CD4-positive, alpha-beta T cell (primary cell): ENCODE results near the gene ZNF385B. TPM values are rescaled to one million over a fixed set of nuclear protein-coding genes. Genes with fewer than 3 reads are reported as not detected.

Experiments used
- ATAC-seq: fragments of 200-7000 bp; cut with Tn5 transposase; one replicate; pipeline ENCODE4 v1.10.0; 2022; ENCODE audit warnings: mild to moderate bottlenecking; ENCODE audit not compliant: poor library complexity
- CTCF ChIA-PET: fragments of 350-600 bp; sonication (Branson Sonifier 250); formaldehyde crosslinking; loops from one replicate; lab custom pipeline; 2021; ENCODE audit warnings: antibody characterized with exemption, inconsistent platforms; lab: Charles Lee
- POLR2A ChIA-PET: fragments of 350-600 bp; sonication (Branson Sonifier 250); formaldehyde crosslinking; loops from one replicate; lab custom pipeline; 2021; ENCODE audit warnings: antibody characterized with exemption, inconsistent platforms; lab: Charles Lee
- DNase-seq, 14 experiments: peaks; one replicate each; pipeline ENCODE4 v3.0.0-alpha.2; 2013 to 2020; ENCODE audit warnings: mixed read lengths in 2 of 14
- H3K27ac ChIP-seq, 2 donors: one replicate each; pipeline versions ENCODE4 v1.5.1 to v1.7.0; 2013; ENCODE audit warnings: low read length in 2 of 2, low read depth in 1 of 2, mild to moderate bottlenecking in 1 of 2
- H3K27me3 ChIP-seq, 2 experiments: 1 replicate in 1 of 2; 2 replicates in 1 of 2; pipeline versions ENCODE4 v1.6.1 to v1.7.0; 2013; ENCODE audit warnings: low read length in 2 of 2, control low read depth in 1 of 2, mild to moderate bottlenecking in 1 of 2, moderate library complexity in 1 of 2; ENCODE audit not compliant: insufficient read depth in 2 of 2, control insufficient read depth in 1 of 2
- H3K36me3 ChIP-seq: one replicate; pipeline ENCODE4 v1.6.1; 2013; ENCODE audit warnings: low read length, control low read depth; ENCODE audit not compliant: insufficient read depth
- H3K4me1 ChIP-seq: one replicate; pipeline ENCODE4 v1.6.1; 2013; ENCODE audit warnings: low read length, control low read depth; ENCODE audit not compliant: insufficient read depth
- H3K4me3 ChIP-seq: one replicate; pipeline ENCODE4 v1.5.1; 2013; ENCODE audit warnings: mild to moderate bottlenecking, low read length, moderate library complexity
- H3K9me3 ChIP-seq, 2 experiments: 1 replicate in 1 of 2; 2 replicates in 1 of 2; pipeline versions ENCODE4 v1.6.1 to v1.7.0; 2013; ENCODE audit warnings: low read length in 2 of 2, mild to moderate bottlenecking in 2 of 2, control low read depth in 1 of 2, moderate library complexity in 1 of 2; ENCODE audit not compliant: control insufficient read depth in 1 of 2, insufficient read depth in 1 of 2
- H3K27ac Mint-ChIP-seq: one replicate; pipeline ENCODE4 v1.8.0; 2020; ENCODE audit warnings: mixed read lengths
- H3K27me3 Mint-ChIP-seq: one replicate; pipeline ENCODE4 v1.8.0; 2021; ENCODE audit warnings: mixed read lengths
- H3K36me3 Mint-ChIP-seq: one replicate; pipeline ENCODE4 v1.8.0; 2021; ENCODE audit warnings: low read depth, mixed read lengths
- H3K4me1 Mint-ChIP-seq: one replicate; pipeline ENCODE4 v1.8.0; 2021; ENCODE audit warnings: low read depth, mixed read lengths
- H3K4me3 Mint-ChIP-seq: one replicate; pipeline ENCODE4 v1.8.0; 2020; ENCODE audit warnings: mild to moderate bottlenecking, mixed read lengths
- H3K9me3 Mint-ChIP-seq: one replicate; pipeline ENCODE4 v1.8.0; 2020; ENCODE audit warnings: mixed read lengths
- CTCF ChIP-seq: fragments of 200-600 bp; IDR thresholded peaks from one replicate; pipeline ENCODE4 v1.8.0; 2022; ENCODE audit warnings: antibody characterized with exemption, mild to moderate bottlenecking
- intact Hi-C, 2 experiments: fragments of 100-400 bp; cut with DNase I in 1 of 2; cut with micrococcal nuclease in 1 of 2; formaldehyde crosslinking; loops; one replicate each; pipeline versions ENCODE4 v1.15.1 to v1.9.0; 2023 to 2025; cut with DNase I, micrococcal nuclease
- total RNA-seq, 174 experiments: library from RNA in 2 of 174; stranded (reverse) in 2 of 174; gene quantifications; one replicate each; pipeline ENCODE4 v1.2.3 and lab custom pipeline; 2021 to 2026

ZNF385B gene
- total RNA-seq, 2 experiments from 2014 or later = not detected

- CTCF ChIA-PET = no interaction called here
- no peaks in the 10 kb centered on the region for H3K36me3 ChIP-seq
- POLR2A ChIA-PET = no interaction called here
- TF ChIP-seq CTCF = no peak
- H3K27me3 ChIP-seq = no peaks in the 10 kb centered on the region
- no peak overlapping the region for H3K4me3 Mint-ChIP-seq
- H3K4me1 ChIP-seq = no peaks in the 10 kb centered on the region
- H3K36me3 Mint-ChIP-seq = no peaks in the 10 kb centered on the region
- intact Hi-C loops = no loop called here
- H3K4me1 Mint-ChIP-seq = no peaks in the 10 kb centered on the region
- ATAC-seq (no peak), DNase-seq (no peak)
- H3K9me3 Mint-ChIP-seq = no peaks in the 10 kb centered on the region
- H3K27ac Mint-ChIP-seq = no peak overlapping the region
- no peak overlapping the region for H3K27ac ChIP-seq
- H3K27me3 Mint-ChIP-seq = no peaks in the 10 kb centered on the region
- no peak overlapping the region for H3K4me3 ChIP-seq
- H3K9me3 ChIP-seq = peaks cover 0 to 5% of the 10 kb centered on the region in 2 experiments
Measured at GRCh38 chr2:179669196-179669595, 192.2 kb downstream of the ZNF385B start.

- Mint-ChIP-seq H3K9me3 (no peaks in the 10 kb centered on the region), H3K4me3 (no peak overlapping the region), H3K36me3 (no peaks in the 10 kb centered on the region), H3K27ac (no peak overlapping the region), H3K27me3 (no peaks in the 10 kb centered on the region), H3K4me1 (no peaks in the 10 kb centered on the region)
- ChIA-PET CTCF (no interaction called here), POLR2A (no interaction called here)
- no peak for TF ChIP-seq CTCF
- H3K27me3 ChIP-seq = no peaks in the 10 kb centered on the region
- H3K36me3 ChIP-seq = no peaks in the 10 kb centered on the region
- peaks cover 0 to 5% of the 10 kb centered on the region in 2 experiments for H3K9me3 ChIP-seq
- H3K4me1 ChIP-seq = no peaks in the 10 kb centered on the region
- intact Hi-C loops = no loop called here
- no peak overlapping the region for H3K4me3 ChIP-seq
- no peak for ATAC-seq
- no peak for DNase-seq
- no peak overlapping the region for H3K27ac ChIP-seq
Measured at GRCh38 chr2:179664972-179665812, 196.2 kb downstream of the ZNF385B start.

- Histone ChIP-seq H3K36me3 (no peaks in the 10 kb centered on the region), H3K27me3 (no peaks in the 10 kb centered on the region), H3K4me3 (no peak overlapping the region), H3K27ac (no peak overlapping the region), H3K9me3 (no peaks in the 10 kb centered on the region), H3K4me1 (no peaks in the 10 kb centered on the region)
- H3K4me1 Mint-ChIP-seq = no peaks in the 10 kb centered on the region
- no peaks in the 10 kb centered on the region for H3K27me3 Mint-ChIP-seq
- no peak overlapping the region for H3K4me3 Mint-ChIP-seq
- H3K36me3 Mint-ChIP-seq = no peaks in the 10 kb centered on the region
- ATAC-seq (no peak), DNase-seq (no peak)
- no peak for TF ChIP-seq CTCF
- no peaks in the 10 kb centered on the region for H3K9me3 Mint-ChIP-seq
- H3K27ac Mint-ChIP-seq = no peak overlapping the region
- intact Hi-C loops = no loop called here
- POLR2A ChIA-PET = no interaction called here
- CTCF ChIA-PET = no interaction called here
Measured at GRCh38 chr2:179661986-179662385, 199.4 kb downstream of the ZNF385B start.
